Measurements from ENCODE around the gene PPRC1.

GRCh38 chr10:102150970-102151773 lies 18.3 kb downstream of the PPRC1 start:
- no peak for TF ChIP-seq CTCF (IDR thresholded peaks at IDR 0.05)
- TF ChIP-seq REST (IDR thresholded peaks at IDR 0.05; ENCODE audit: insufficient read depth in 1 of 2, low read depth in 2 of 2, low read length in 1 of 2) = no peak
- TF ChIP-seq POLR2AphosphoS5 (IDR thresholded peaks at IDR 0.05; ENCODE audit: low read depth, low read length) = no peak
- TF ChIP-seq SIN3A (IDR thresholded peaks at IDR 0.05; ENCODE audit: borderline replicate concordance, insufficient read depth, low read depth, low read length) = no peak
- no peak for TF ChIP-seq TCF7L2 (IDR thresholded peaks at IDR 0.05; ENCODE audit: low read depth, low read length)
